Transverse colon (tissue), 4 donors: ENCODE results near the gene NPIPA5. TPM values are rescaled to one million over a fixed set of nuclear protein-coding genes. Genes with fewer than 3 reads are reported as not detected.
"Not testable (repeated sequence)": the region's sequence is repeated elsewhere in the genome, so short reads cannot be mapped to it uniquely, and the experiment has no call there.

Source experiments
- DNase-seq: peaks from one replicate; pipeline ENCODE4 v3.0.0-alpha.2; 2019
- H3K27ac ChIP-seq, 4 donors: fragments of 200-600 bp; sonication (generic); 2 replicates each; pipeline ENCODE4 v1.5.1; 2016 to 2018; ENCODE audit warnings: inconsistent platforms in 4 of 4
- H3K27me3 ChIP-seq: fragments of 200-600 bp; sonication (generic); 2 replicates; pipeline ENCODE4 v1.5.1; 2017; ENCODE audit warnings: inconsistent platforms
- H3K36me3 ChIP-seq, 4 donors: fragments of 200-600 bp; sonication (generic); 2 replicates each; pipeline ENCODE4 v1.5.1; 2017 to 2019; ENCODE audit warnings: inconsistent platforms in 4 of 4
- H3K4me1 ChIP-seq, 4 donors: fragments of 200-600 bp; sonication (generic); 2 replicates each; pipeline ENCODE4 v1.5.1; 2017 to 2020; ENCODE audit warnings: inconsistent platforms in 4 of 4
- H3K4me3 ChIP-seq, 4 donors: fragments of 200-600 bp; sonication (generic); 1 replicate in 1 of 4; 2 replicates in 3 of 4; pipeline versions ENCODE4 v1.5.1 to v1.6.1; 2017 to 2019; ENCODE audit warnings: inconsistent platforms in 4 of 4
- H3K9me3 ChIP-seq, 2 donors: fragments of 200-600 bp; sonication (generic); 2 replicates each; pipeline ENCODE4 v1.5.1; 2017 to 2019; ENCODE audit warnings: inconsistent platforms in 2 of 2
- WGBS, 2 donors: methylation state at CpG; one replicate each; pipeline ENCODE4 v1.1.5; 2018; ENCODE audit warnings: low coverage in 1 of 2; 5-methylcytosine and 5-hydroxymethylcytosine counted together
- in situ Hi-C, 4 donors: fragments of 200-750 bp; cut with MboI; loops; one replicate each; pipeline versions ENCODE4 v1.15.0 to v1.15.1; 2017; ENCODE audit warnings: low sequenced_read_pairs in 3 of 4, low pct_ligation_motif_present in 1 of 4, low pct_unique_long_range_greater_than_20kb in 1 of 4
- intact Hi-C: fragments of 100-400 bp; cut with DNase I; formaldehyde crosslinking; loops from one replicate; pipeline ENCODE4 v1.15.1; 2023; ENCODE audit warnings: low total_unique reads
- total RNA-seq, 4 donors: library from RNA; depleted of rRNA; stranded (reverse); fragments of >200 nt; gene quantifications; one replicate each; pipeline ENCODE4 v1.1.0, GENCODE V29; 2016

Gene NPIPA5
- total RNA-seq, 4 donors from 2014 or later: 6.3 to 39.4 (median 10.8) TPM; not detected in 1

DNA sequence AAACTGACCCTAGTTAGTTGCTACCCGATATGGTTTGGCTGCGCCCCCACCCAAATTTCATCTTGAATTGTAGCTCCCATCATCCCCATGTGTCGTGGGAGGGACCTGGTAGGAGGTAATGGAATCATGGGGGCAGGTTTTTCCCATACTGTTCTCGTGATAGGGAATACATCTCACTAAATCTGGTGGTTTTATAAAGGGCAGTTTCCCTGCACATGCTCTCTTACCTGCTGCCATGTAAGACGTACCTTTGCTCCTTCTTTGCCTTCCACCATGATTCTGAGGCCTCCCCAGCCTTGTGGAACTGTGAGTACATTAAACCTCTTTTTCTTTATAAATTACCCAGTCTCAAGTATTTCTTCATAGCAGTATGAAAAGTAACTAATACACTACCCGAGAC is 10.0 kb upstream of the NPIPA5 start:
- H3K4me3 ChIP-seq, H3K27ac ChIP-seq, H3K27me3 ChIP-seq, intact Hi-C loops, H3K9me3 ChIP-seq, H3K36me3 ChIP-seq, in situ Hi-C loops, DNase-seq, H3K4me1 ChIP-seq: not testable (repeated sequence)
- 80 to 93% methylated on average over 3 to 6 of the region's 6 CpGs for WGBS, 2 donors

DNA sequence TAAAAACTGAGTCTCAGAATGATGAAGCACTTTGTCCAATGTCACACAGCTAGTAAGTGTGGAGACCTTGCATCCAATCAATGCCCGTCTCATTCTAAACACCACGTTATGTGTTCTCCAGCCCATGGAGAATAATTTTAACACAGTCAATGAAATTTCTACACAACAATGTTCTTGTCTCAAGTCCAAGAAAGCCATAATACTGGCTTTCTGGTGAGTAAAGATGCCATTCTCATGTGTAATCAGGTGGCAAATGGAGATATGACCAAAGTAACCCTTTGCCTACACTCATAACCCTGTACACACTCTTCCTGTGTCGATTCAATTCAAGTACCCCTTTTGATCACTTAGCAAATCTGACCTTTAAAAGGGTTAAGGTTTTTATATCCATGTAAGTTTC is 4.7 kb upstream of the NPIPA5 start:
- H3K27me3 ChIP-seq, H3K27ac ChIP-seq, H3K36me3 ChIP-seq, in situ Hi-C loops, intact Hi-C loops, H3K4me3 ChIP-seq, DNase-seq, H3K9me3 ChIP-seq, H3K4me1 ChIP-seq: not testable (repeated sequence)
- 29 to 33% methylated on average over 1 to 3 of the region's 3 CpGs for WGBS, 2 donors

GRCh38 chr16:15357495-15357894 is 20.6 kb downstream of the NPIPA5 start:
- H3K4me1 ChIP-seq, H3K27me3 ChIP-seq, H3K4me3 ChIP-seq, H3K27ac ChIP-seq, DNase-seq, H3K9me3 ChIP-seq, in situ Hi-C loops, intact Hi-C loops, H3K36me3 ChIP-seq: not testable (repeated sequence)
- WGBS, 2 donors: 88% methylated on average over 5 of the region's 7 CpGs; no CpG with 5 or more reads in 1 of the 2 donors

DNA sequence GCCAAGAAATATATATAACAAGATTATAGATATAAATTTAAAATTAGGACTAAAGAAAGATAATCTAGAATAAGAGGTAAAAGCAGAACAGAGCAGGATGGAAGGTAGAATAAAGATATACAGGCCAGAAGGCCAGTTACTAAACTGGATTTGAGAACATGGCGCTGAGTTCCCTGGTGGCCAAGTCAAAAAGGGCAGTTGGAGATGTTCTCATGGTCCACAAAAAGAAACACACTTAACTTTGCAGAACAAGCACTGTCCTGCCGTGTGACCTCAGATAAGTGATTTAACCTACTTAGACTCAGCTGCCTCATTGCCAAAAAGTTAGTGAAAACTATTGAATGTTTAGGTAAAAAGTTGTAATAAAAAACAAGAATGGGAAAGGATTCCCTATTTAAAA is 23.2 kb downstream of the NPIPA5 start:
- WGBS, 2 donors: no CpG with 5 or more reads among the region's 2 CpGs
- H3K36me3 ChIP-seq, H3K27ac ChIP-seq, H3K9me3 ChIP-seq, intact Hi-C loops, DNase-seq, H3K4me1 ChIP-seq, H3K4me3 ChIP-seq, H3K27me3 ChIP-seq, in situ Hi-C loops: not testable (repeated sequence)

GRCh38 chr16:15352852-15353251 is 25.2 kb downstream of the NPIPA5 start:
- H3K4me1 ChIP-seq, H3K9me3 ChIP-seq, in situ Hi-C loops, H3K4me3 ChIP-seq, intact Hi-C loops, DNase-seq, H3K36me3 ChIP-seq, H3K27me3 ChIP-seq, H3K27ac ChIP-seq: not testable (repeated sequence)
- WGBS, 2 donors: 20% methylated on average over 1 of the region's 3 CpGs; no CpG with 5 or more reads in 1 of the 2 donors

GRCh38 chr16:15351745-15352144 is 26.3 kb downstream of the NPIPA5 start:
- H3K9me3 ChIP-seq, intact Hi-C loops, H3K27ac ChIP-seq, H3K4me3 ChIP-seq, H3K27me3 ChIP-seq, DNase-seq, in situ Hi-C loops, H3K36me3 ChIP-seq, H3K4me1 ChIP-seq: not testable (repeated sequence)
- WGBS, 2 donors: no CpG with 5 or more reads among the region's 5 CpGs

DNA sequence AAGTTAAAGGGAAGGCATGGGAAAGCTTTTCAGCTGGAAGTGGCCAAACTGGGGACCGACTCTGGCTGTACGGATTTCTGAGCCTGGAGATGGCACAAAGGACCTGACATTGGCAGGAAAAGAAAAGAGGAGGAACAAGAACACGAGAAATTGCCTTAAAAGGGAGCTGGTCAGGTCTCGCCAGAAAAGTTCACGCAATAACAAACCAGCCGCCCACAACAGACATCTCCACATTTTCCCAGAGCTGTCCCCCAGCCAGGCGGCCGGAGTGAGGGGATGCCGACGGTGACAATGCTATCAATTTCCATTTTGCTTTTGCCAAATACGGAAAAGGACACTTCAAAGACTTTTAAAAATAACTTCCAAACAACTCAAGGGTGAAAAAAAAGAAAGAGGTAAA is 26.8 kb downstream of the NPIPA5 start:
- H3K36me3 ChIP-seq, in situ Hi-C loops, intact Hi-C loops, H3K27me3 ChIP-seq, H3K4me3 ChIP-seq, DNase-seq, H3K27ac ChIP-seq, H3K9me3 ChIP-seq, H3K4me1 ChIP-seq: not testable (repeated sequence)
- WGBS, 2 donors: no CpG with 5 or more reads among the region's 11 CpGs

DNA sequence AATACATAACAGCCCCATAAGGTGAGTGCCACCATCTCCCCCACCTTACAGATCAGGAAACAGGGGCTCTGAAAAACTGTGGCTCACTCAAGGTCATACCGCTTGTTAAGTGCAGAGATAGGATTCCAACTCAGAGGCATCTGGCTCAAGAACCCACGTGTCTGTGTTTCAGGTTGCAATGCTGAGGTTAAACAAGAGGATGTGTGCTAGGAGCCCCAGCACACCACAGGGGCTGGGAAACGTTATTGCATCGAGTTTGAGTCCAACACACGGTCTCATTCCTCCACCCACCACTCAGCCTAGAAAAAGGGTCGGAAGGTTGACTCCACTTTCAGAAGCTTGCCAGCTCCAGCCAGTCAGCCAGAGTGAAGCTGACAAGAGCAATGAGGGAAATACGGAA is 29.4 kb downstream of the NPIPA5 start:
- no CpG with 5 or more reads among the region's 7 CpGs for WGBS, 2 donors
- in situ Hi-C loops, H3K4me1 ChIP-seq, H3K27me3 ChIP-seq, H3K27ac ChIP-seq, H3K9me3 ChIP-seq, intact Hi-C loops, H3K4me3 ChIP-seq, H3K36me3 ChIP-seq, DNase-seq: not testable (repeated sequence)

DNA sequence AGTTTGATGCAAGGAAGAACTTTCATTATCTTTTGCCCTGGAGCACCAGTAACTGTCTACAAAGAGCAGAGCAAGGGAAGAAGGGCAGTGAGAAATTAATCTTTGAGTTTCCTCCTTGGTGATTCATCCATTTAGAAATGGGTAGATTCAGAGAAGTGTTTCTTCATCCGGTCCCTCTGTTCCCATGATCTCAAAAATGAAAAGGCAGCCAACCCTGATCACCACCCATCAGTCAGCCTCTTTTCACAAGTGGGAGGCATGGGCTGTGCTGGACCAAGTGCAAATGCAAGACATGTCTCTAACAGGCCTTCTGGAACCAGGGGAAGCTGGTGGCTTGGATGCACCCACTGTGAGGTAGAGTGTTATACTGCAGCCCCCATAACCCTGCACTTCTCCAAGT is 35.8 kb downstream of the NPIPA5 start:
- H3K27me3 ChIP-seq, H3K4me1 ChIP-seq, DNase-seq, H3K4me3 ChIP-seq, H3K27ac ChIP-seq, H3K36me3 ChIP-seq, intact Hi-C loops, in situ Hi-C loops, H3K9me3 ChIP-seq: not testable (repeated sequence)
- no CpG with 5 or more reads among the region's 1 CpG for WGBS, 2 donors

DNA sequence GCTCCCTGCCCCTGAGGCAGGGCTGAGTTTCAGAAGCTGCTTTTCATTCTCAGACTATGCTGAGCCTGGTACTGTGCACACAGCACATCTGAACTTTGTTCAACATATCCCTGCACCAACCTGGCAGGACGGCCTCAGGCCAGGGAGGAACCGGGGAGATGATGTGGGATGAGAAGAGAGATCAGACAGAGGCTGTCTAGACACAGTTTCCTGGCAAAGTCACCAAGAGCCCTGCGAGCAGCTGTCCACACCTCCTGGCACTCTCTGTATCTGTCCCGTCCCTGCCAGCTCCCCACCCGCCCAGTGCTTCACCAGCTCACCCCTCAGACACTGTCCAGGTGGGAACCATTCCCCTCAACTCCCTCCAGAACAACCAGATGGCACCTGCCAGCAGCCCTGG is 39.1 kb downstream of the NPIPA5 start:
- WGBS, 2 donors: no CpG with 5 or more reads among the region's 5 CpGs

GRCh38 chr16:15337974-15338605 is 40.0 kb downstream of the NPIPA5 start:
- H3K27ac ChIP-seq, H3K9me3 ChIP-seq, DNase-seq, H3K4me3 ChIP-seq, H3K4me1 ChIP-seq, H3K36me3 ChIP-seq, in situ Hi-C loops, H3K27me3 ChIP-seq, intact Hi-C loops: not testable (repeated sequence)
- WGBS, 2 donors: 61 to 63% methylated on average over 1 to 2 of the region's 7 CpGs

More for the DNA sequence above, 39.1 kb downstream of the NPIPA5 start:
- H3K27me3 ChIP-seq, H3K9me3 ChIP-seq, H3K4me1 ChIP-seq, H3K4me3 ChIP-seq, H3K36me3 ChIP-seq, DNase-seq, intact Hi-C loops, in situ Hi-C loops, H3K27ac ChIP-seq: not testable (repeated sequence)
